Stimulated activated CD4-positive, alpha-beta T cell treated with anti-CD3 and anti-CD28 coated beads, Interleukin-15, amount 100 ng/mL, for 24 hours (primary cell): ENCODE data around the gene ACKR1.

Experiments used
- DNase-seq: peaks from one replicate; pipeline ENCODE4 v3.0.0-alpha.2; 2020

Gene ACKR1

DNA sequence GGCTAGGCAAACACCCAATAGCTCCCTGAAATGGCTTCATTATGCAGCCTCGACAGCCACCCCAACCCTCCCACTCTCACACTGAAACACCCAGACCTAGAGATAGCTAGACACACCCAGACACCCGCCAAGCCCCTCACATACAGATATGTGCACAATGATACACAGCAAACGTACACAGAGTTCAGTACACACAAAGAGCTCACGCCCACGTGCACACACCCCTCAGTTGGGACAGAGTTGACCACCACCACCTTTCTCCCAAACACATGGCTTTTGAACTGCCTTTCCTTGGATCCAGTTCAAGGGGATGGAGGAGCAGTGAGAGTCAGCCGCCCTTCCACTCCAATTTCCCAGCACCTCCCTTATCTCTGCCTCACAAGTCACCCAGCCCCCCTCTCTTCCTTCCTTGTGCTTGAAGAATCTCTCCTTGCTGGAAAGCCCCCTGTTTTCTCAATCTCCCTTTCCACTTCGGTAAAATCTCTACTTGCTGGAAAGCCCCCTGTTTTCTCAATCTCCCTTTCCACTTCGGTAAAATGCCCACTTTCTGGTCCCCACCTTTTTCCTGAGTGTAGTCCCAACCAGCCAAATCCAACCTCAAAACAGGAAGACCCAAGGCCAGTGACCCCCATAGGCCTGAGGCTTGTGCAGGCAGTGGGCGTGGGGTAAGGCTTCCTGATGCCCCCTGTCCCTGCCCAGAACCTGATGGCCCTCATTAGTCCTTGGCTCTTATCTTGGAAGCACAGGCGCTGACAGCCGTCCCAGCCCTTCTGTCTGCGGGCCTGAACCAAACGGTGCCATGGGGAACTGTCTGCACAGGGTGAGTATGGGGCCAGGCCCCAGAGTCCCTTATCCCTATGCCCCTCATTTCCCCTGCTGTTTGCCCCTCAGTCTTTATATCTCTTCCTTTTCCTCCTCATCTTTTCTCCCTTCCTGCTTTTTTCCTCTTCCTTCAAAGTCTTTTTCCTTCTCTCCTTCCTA, at the start of gene ACKR1:
ACKR1 (plus strand) TSS at position 715 of the 981 bp plus-strand sequence; CDS start at position 800, 85 bp downstream.
- no peak for DNase-seq

DNA sequence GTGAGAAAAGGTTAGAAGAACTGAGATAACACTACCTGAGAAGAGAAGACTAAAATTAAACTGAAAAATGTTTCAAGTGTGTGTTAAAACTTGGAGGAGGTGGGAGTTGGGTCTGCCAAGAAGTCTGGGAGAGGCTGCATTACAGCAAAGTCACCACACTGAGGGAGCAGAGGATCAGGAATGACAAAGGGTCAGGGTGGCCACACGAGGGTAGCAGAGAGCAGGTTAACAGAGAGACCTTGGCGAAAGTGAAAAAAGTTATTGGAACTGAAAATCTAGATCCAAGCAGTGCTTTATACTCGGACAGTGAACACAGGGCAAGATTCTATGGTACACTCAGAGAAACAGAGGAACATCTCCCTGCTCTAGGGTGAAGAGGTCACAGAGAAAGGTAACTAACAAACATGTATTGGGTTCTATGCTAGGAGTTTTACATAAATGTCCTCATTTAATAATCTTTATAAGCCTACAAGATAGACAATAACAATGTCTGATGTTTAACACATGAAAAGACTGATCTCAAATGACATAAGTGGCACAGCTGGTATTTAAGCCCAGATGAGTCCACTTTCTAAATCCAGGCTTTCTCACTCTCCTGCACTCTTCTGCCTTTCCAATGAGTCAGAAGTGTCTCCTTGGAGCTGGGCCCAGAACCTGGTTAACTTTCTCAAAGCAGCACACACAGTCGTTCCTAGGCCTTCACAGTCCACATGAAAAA, 43.5 kb upstream of the ACKR1 start:
- peak; percentile 78 for DNase-seq

- DNase-seq, result no peak
Measured at GRCh38 chr1:159161719-159162026, 43.0 kb upstream of the ACKR1 start.

DNA sequence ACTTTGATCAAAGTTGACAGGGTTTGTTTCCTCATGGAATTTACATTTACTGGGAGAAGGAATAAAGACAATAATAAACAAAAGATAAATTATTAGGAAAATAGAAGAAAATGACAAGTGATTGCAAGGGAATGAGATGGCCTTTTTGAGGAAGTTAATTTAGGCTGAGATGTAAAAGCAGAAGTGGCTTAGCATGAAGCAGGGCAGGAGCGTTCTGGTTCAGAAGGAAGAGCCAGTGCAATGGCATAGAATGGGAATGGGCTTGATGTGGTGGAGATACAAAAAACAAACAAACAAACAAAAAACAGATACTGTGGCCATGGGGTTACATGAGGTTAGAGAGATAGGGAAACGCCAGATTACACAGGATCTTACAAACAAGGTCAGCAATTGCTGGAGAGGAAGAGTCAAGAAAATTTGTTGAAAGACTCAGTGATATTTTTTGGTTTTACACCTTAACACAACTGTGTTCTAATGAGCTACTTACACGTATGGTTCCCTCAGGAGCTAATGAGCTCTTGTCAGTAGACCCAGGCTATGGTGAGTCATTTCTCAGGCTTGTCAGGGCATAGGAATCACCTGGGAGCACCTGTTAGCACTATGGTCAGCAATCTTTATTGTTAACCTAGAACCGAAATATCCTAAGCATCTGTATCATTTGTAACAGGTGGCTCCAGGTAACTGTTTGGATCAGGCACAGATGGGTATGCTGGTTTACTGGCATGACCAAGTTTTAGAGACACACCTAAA, 42.0 kb upstream of the ACKR1 start:
- no peak for DNase-seq

DNA sequence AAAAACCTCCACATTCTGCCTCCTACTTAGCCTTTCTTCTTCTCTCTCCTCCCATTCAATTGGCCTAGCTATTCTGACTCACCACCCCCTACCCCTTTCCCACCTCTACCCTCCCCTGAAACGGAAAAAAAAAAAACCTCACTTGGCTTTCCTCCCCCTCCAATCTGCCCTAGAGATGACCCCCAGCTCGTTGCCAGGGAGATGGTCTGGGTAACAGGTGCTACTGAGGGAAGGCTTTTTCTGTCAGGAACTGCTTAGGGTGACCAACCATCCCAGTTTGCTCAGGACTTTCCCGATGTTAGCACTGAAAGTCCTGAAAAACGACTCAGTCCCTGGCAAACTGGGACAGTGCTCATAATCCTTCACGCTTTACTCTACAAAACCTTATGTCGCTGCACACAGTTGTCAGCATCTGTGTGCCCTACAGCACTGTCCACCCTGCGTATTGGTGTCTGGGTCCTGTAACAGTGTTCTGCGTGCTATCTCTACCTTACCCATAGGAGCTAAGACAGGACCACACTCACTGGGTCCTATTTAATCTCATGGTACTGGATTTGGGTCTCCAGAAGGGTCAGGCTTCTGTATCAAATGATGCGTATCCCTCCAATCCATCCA, 41.0 kb upstream of the ACKR1 start:
- no peak for DNase-seq

GRCh38 chr1:159168043-159168442, 36.6 kb upstream of the ACKR1 start:
- DNase-seq, result no peak

GRCh38 chr1:159170639-159171038, 34.0 kb upstream of the ACKR1 start:
- DNase-seq, result no peak

DNA sequence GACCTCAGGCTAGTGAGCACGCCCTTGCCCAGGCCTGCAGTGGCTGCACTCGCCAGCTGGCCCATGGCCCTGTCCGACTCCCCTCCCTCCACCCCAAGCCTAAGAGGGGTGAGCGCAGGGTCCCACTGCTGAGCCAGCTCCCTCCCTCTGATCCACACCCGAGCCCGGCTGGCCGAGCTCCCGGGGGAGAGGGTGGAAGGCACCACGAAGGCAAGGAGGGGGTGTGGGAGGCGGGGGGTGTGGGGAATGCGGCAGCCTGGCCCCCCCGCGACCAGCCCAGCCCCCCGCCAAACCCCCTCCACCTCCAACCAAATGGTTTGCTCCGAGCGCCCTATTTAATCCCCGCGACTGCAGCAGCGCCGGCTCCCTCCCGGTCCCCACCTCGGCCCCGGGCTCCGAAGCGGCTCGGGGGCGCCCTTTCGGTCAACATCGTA, 33.4 kb upstream of the ACKR1 start, which contains the start of gene CADM3:
CADM3 (plus strand) TSS at position 362 of the 434 bp plus-strand sequence. CDS start 151 bp downstream, outside the sequence.
- no peak for DNase-seq

- DNase-seq, result no peak
Measured at GRCh38 chr1:159171688-159172501, 32.8 kb upstream of the ACKR1 start.

DNA sequence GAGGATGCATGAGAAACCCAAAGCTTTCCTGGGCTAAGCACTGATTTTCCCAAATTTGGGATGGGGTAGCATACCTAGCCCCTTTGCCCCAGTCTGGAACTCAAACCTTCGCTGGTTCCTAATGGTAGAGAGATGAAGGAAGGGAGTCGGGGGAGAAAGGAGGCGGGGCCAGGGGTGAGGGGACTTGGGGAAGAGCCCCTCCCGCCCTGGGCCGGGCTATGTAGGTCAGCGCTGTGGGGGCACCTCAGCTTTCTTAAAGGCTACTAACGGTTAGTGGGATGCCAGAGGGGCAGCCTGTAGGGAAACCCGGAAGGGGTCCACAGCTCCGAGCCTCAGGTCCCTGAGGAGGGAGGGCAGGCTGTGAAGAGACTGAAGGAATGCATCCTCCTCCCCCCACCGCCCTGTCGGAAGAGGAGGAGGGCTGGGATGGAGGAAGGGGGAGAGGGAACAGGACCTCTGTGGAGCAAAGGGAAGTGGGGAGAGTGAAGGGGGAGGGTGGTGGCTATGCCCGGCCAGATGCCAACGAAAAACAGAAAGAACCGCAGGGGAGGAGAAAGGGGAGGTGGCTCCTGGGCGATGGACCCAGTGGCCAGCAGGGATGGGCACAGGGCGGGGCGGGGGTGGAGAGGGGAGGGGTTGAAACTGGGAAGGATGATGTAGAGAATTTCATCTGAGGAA, 31.9 kb upstream of the ACKR1 start:
- no peak for DNase-seq

GRCh38 chr1:159173320-159173719, 31.4 kb upstream of the ACKR1 start:
- DNase-seq, result no peak

DNA sequence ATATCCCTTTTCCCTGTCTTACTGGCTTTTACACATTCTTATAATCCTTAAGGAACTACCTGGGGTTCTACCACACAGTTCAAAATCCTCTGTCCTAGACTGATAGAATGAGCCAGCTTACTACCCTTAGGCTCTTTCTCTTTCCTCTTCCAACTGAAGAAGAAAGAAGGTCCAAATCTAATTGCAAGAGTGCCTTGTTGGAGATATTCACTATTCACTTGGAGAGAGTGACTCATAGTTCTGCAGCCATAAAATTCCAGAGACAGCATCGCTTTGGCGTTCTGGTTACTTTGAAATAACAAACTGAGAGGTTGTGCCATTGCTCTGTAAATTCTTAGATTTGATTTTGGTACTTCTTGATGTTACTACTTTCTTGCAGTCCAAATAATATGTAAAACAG, 29.1 kb upstream of the ACKR1 start:
- DNase-seq, result no peak

DNA sequence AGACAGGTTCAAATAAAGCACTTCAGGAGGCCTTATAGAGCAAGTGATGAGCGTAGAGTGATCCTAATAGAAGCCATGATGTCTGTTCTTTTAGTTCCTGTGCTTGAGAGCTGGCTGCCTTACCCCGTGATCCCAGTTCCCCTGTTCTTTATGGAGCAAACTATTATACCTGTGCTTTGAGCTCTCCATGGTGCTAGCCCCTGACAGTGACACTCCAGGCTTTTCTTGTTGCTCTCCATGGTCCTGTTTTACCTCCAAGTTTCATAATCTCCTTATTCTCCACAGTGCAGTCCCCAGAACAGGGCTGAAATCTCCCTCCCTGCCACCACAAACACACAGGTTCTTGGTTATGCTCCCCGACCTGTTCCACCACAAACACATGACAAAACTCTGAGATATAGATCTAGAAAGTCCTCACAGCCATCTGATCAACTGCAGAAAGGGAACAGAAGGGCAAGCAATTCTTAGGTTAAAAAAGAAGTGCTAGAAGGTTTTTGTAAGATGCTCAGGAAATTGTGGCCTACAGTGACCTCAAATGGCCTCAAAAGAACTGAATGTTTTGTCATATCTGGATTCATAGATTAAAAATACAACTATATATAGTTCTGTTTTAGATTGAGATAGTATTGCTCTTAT, 27.3 kb upstream of the ACKR1 start:
- peak; percentile 19 for DNase-seq

DNA sequence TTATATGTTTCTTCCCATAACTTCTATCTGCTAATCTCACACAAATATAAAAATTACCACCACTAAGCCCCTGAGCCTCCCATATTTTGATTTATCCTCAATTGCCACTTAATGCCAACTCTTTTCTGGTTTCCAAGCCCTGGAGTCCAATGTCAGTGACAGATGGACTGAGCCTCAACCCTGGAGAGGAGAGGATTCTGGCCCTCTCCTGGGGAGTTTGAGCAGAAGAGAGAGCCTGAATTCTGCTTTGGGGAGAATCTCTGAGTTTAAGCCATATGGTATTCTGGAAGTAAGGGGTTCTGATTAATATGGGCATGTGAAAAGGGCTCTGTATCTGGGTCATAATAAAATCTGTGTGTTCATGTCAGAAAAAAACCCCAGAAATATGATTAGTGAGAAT, 24.8 kb upstream of the ACKR1 start:
- DNase-seq, result no peak

DNA sequence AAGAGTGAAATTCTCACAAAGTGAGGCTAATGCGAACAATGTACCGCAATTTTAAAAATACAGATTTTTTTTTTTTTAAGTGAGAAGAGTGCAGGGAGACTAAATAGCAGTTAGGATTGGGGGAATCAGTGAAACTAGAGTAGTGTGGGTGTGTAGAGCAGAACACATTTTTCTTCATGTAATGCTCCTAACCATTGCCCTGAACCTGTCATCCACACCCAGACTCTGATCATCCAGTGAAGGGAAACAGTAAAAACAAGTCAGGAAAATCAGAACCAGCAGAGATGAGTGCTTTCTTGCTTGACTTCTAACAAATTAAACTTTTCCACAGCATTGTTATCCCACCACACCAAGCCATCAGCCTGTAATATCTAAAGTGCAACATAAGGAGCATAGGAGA, 24.2 kb upstream of the ACKR1 start:
- DNase-seq, result no peak

GRCh38 chr1:159181328-159182024, 23.2 kb upstream of the ACKR1 start:
- no peak for DNase-seq

DNA sequence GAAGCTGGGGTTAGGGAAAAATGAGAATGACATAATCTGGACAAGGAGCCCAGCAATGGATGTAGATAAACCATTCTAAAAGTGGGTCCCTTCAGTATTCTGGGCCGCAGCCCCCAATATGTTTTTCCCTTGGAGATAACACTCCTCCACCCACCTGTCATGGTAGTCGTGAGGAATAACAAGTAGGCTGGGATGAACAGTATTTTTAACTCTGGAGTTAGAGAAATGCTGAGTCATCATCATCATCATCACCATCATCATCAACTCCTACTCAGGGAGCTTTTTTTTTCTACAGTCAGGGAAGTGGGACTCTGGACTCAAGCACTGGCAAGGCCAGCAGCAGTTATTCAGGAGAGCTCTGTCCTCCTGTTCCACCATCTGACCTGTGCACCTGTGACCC, 20.5 kb upstream of the ACKR1 start:
- no peak for DNase-seq

DNA sequence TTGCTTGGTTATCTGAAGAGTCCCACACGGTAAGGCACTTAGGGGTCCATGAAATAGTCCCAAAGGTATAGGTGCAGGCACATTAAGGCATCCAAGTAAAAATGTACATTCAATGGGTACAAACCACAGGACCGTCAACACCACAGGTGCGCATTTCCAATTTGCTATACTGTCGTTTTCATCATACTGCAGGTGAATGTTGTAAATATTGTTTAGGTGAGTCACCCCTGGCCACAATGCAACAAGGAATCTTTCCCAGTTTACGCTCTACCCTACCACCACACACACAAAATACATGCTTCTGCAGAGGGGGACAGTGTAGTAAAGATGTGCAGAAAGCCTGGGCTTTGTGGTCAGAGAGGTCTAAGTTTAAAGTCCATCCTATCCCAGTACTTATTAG, 19.6 kb upstream of the ACKR1 start:
- no peak for DNase-seq

DNA sequence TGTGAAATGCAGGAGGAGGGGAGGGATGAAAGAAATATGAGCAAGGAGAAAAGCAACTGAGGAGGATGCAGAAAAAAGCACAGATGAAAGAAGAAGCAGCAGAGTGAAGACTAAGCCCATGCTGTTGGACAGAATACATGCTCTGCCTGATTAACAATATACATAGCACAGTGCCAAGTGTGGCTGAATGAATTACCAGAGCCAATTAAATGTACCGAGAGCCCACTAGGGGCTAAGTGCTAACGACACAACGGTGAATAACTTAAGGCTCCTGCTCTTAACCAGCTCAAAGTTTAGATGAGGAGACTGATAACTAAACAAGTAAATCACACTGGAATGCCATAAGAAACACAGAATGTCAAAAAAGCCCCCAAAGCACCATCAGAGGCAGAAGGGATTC, 17.6 kb upstream of the ACKR1 start:
- DNase-seq, result no peak
